Psoas muscle (tissue), 8 donors: ENCODE data around the gene SASH1. TPM values are rescaled to one million over a fixed set of nuclear protein-coding genes. Genes with fewer than 3 reads are reported as not detected.

Experiments used
- ATAC-seq, 4 donors: fragments of 200-7000 bp; cut with Tn5 transposase; one replicate each; pipeline ENCODE4 v1.9.1; 2020; ENCODE audit warnings: moderate library complexity in 3 of 4, mild to moderate bottlenecking in 2 of 4
- DNase-seq, 2 donors: peaks; one replicate each; pipeline ENCODE4 v3.0.0-alpha.2; 2020
- H3K27ac ChIP-seq: fragments of 200-600 bp; one replicate; pipeline ENCODE4 v1.8.0; 2022
- H3K27me3 ChIP-seq, 3 donors: fragments of 200-600 bp in 1 of 3; one replicate each; pipeline versions ENCODE4 v1.6.1 to v1.8.0; 2013 to 2022; ENCODE audit warnings: low read length in 2 of 3, mild to moderate bottlenecking in 2 of 3, moderate library complexity in 1 of 3; ENCODE audit not compliant: insufficient read depth in 3 of 3
- H3K36me3 ChIP-seq, 2 donors: fragments of 200-600 bp in 1 of 2; one replicate each; pipeline versions ENCODE4 v1.6.1 to v1.8.0; 2013 to 2022; ENCODE audit warnings: low read depth in 1 of 2, mild to moderate bottlenecking in 1 of 2, moderate library complexity in 1 of 2; ENCODE audit not compliant: insufficient read depth in 1 of 2
- H3K4me1 ChIP-seq: fragments of 200-600 bp; one replicate; pipeline ENCODE4 v1.8.0; 2022
- H3K4me3 ChIP-seq: fragments of 200-600 bp; one replicate; pipeline ENCODE4 v1.8.0; 2022; ENCODE audit warnings: mild to moderate bottlenecking
- H3K9me3 ChIP-seq: fragments of 200-600 bp; one replicate; pipeline ENCODE4 v1.8.0; 2022
- WGBS, 3 donors: extraction: QIAGEN DNeasy Blood & Tissue Kit; methylation state at CpG; one replicate each; pipeline versions ENCODE4 v1.1.6 to v1.1.7; 2013; 5-methylcytosine and 5-hydroxymethylcytosine counted together
- intact Hi-C, 2 donors: fragments of 100-400 bp; cut with DNase I; formaldehyde crosslinking; loops; one replicate each; pipeline versions ENCODE4 v1.11.0 to v1.14.2; 2022
- polyA plus RNA-seq, 3 donors: library from polyadenylated mRNA; stranded (reverse); fragments of 200-250 nt; gene quantifications; one replicate each; pipeline ENCODE4 v1.2.3, GENCODE V29; 2013
- total RNA-seq, 4 donors: library from RNA; stranded (reverse); fragmentation: NEBNext Ultra II Directional in 2 of 4; extraction: Animal tissue kit (Norgen Biotek cat#: 25700) in 2 of 4; gene quantifications; one replicate each; pipeline versions ENCODE4 v1.2.1 to v1.2.4, GENCODE V29; 2021 to 2023
- TF ChIP-seq, protein P1 (sequence below): fragments of 200-600 bp; IDR thresholded peaks from one replicate; pipeline ENCODE4 v1.8.0; 2022; ENCODE audit warnings: antibody characterized with exemption
- donor health status: healthy with polysubstance abuse.
- donor health status: DM: no; HTN: no; CAD: no; lungs with moderate emphysema.
- donor health status: Bipolar disorder and iron deficiency.
- donor health status: healthy.
- donor health status: DM: yes; HTN: yes; CAD: no.
- donor health status: DM: no; HTN: no; CAD: no.
- donor health status: DM: no; HTN: no; CAD: no.
- donor health status: DM: yes; HTN: yes; CAD: no.

The SASH1 gene
- total and polyA plus RNA-seq, 7 donors: 5.0 to 26.1 (median 13.0) TPM

DNA sequence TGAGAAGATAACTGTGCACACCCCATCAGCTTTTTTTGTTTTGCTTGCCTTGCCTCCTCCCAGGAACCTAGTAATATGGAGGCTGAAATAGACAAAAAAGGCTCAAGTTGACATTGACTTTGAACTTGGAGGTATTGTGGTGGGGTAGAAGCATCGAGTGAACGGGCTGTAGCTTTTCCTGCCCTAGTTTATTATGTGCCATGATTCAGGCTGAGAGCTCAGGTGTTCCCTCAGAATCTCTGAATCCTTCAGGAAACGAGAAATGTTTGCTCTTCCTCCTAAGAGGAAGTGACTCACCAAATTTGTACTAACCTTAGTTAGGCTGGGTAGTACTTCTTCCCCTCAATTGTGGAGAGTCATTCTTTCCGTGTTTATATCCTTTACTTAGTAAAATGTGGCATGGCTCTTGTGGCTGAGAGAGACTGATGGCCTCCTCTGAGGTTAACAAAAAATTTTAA is 98.8 kb downstream of the SASH1 start:
- 51 to 52% (median 52%) methylated on average over 4 of the region's 4 CpGs for WGBS, 3 donors
- H3K4me1 ChIP-seq: peaks cover 18% of the 10 kb centered on the region
- H3K27ac ChIP-seq: peak overlapping the region; percentile 58
- ATAC-seq (peak in 3 of 4 donors; percentile 29 to 43 (median 39)), DNase-seq (no peak)
- intact Hi-C loops: no loop called here
- no peak overlapping the region for H3K4me3 ChIP-seq
- no peaks in the 10 kb centered on the region for H3K9me3 ChIP-seq
- no peaks in the 10 kb centered on the region for H3K27me3 ChIP-seq
- H3K36me3 ChIP-seq: no peaks in the 10 kb centered on the region
- TF ChIP-seq, protein P1, sequence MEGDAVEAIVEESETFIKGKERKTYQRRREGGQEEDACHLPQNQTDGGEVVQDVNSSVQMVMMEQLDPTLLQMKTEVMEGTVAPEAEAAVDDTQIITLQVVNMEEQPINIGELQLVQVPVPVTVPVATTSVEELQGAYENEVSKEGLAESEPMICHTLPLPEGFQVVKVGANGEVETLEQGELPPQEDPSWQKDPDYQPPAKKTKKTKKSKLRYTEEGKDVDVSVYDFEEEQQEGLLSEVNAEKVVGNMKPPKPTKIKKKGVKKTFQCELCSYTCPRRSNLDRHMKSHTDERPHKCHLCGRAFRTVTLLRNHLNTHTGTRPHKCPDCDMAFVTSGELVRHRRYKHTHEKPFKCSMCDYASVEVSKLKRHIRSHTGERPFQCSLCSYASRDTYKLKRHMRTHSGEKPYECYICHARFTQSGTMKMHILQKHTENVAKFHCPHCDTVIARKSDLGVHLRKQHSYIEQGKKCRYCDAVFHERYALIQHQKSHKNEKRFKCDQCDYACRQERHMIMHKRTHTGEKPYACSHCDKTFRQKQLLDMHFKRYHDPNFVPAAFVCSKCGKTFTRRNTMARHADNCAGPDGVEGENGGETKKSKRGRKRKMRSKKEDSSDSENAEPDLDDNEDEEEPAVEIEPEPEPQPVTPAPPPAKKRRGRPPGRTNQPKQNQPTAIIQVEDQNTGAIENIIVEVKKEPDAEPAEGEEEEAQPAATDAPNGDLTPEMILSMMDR: no peak

DNA sequence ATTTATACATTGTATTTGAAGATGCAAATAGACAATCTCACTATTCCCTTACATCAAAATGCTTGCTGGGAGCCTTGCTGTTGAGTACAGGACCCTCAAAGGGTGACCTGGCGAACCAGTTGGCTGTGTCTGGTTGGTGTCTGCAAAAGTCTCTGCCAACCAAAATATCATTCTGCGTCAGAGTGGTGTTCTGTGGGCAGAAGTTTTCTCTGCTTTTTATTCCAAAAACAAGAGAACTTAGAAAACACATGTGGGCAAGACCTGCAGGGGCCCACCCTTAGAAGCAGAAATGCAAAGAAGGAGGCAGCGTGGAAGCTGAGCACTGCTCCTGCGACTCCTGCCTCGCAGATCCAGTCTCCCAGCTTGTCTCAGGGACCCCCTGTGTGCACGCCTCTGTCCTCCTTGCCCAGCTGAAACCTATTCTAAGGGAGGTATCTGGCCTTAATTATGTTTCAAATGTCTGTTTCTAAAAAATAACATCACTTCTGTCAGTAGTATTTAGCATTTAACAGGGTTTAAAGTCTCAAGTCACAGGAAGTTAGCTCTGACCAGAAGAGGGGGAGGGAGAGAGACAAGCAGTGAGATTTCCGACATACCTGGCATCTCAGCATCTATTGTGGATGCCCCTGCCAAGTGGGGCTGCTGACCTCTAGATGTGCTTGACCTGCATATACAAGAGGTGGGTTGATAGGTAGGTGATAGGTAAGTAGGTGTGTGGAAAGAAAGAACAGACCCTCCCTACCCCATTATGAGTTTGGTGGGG is 101.3 kb downstream of the SASH1 start:
- TF ChIP-seq, protein P1: no peak
- intact Hi-C loops: no loop called here
- H3K4me3 ChIP-seq: no peak overlapping the region
- no peak for ATAC-seq
- no peaks in the 10 kb centered on the region for H3K9me3 ChIP-seq
- no peak overlapping the region for H3K27ac ChIP-seq
- no peak for DNase-seq
- H3K36me3 ChIP-seq: no peaks in the 10 kb centered on the region
- H3K27me3 ChIP-seq: no peaks in the 10 kb centered on the region
- 93 to 96% (median 94%) methylated on average over 7 of the region's 7 CpGs for WGBS, 3 donors
- peaks cover 18% of the 10 kb centered on the region for H3K4me1 ChIP-seq

DNA sequence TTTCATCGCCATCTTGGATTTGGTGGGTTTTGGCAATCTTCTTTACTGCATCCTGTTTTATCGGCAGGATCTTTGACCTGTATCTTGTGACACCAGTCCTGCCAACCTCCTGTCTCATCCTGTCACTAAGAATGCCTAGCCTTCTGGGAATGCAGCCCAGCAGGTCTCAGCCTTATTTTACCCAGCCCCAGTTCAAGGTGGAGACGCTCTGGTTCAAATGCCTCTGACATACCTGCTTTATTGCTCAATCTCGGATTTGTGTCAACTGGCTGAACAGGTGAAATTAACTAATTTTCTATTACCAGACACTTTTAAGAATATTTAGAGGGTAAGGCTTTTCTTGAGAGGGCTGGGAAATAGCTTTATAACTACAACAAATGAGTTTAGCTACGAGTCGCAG is 102.5 kb downstream of the SASH1 start:
- Histone ChIP-seq H3K4me3 (no peak overlapping the region), H3K4me1 (peaks cover 13% of the 10 kb centered on the region), H3K27me3 (no peaks in the 10 kb centered on the region), H3K36me3 (no peaks in the 10 kb centered on the region), H3K27ac (no peak overlapping the region), H3K9me3 (no peaks in the 10 kb centered on the region)
- 40 to 55% (median 40%) methylated on average over 6 of the region's 6 CpGs for WGBS, 3 donors
- DNase-seq: no peak
- ATAC-seq: no peak
- intact Hi-C loops: no loop called here
- TF ChIP-seq, protein P1: no peak

DNA sequence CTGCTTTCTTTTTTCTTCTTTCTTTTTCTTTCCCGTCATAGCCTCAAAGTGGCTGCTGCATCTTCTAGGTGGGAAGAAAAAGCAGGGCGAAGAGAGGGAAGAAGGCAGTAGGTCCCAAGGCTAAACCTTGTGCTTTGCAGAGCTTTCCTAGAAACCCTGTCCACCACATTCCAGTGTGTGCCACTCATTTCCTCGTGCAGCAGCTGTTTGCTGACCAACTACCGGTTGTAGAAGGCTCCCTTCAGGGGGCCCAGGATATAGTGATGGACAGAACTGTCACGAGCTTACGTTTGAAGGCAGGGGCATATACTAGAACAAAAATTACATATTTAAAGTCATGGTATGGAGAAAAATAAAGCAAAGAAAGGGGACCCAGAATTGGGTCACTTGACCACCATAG is 103.0 kb downstream of the SASH1 start:
- Histone ChIP-seq H3K9me3 (no peaks in the 10 kb centered on the region), H3K4me3 (no peak overlapping the region), H3K36me3 (no peaks in the 10 kb centered on the region), H3K4me1 (peaks cover 8% of the 10 kb centered on the region), H3K27me3 (no peaks in the 10 kb centered on the region), H3K27ac (no peak overlapping the region)
- intact Hi-C loops: no loop called here
- TF ChIP-seq, protein P1: no peak
- ATAC-seq (peak in 1 of 4 donors; percentile 41), DNase-seq (no peak)
- WGBS, 3 donors: 74 to 81% (median 76%) methylated on average over 6 of the region's 6 CpGs

DNA sequence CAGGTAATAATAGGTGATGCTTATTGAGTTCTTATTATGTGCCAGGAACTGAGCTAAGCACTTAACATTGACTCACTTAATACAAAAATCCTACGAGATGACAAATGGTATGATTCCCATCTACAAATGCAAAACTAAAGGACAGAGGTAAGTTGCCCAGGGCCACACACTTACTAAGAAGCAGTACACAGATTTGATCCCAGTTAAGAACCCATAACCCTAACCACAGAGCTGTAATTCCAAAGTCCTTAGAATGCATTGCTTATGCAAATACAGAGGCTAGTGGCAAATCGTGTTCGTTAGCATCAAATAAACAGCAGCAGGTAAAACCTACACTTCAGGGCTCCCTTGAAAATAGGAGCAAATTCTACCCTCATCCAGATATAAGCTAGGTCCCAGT is 104.0 kb downstream of the SASH1 start:
- no peaks in the 10 kb centered on the region for H3K4me1 ChIP-seq
- H3K27me3 ChIP-seq: no peaks in the 10 kb centered on the region
- TF ChIP-seq, protein P1: no peak
- WGBS, 3 donors: 89 to 94% (median 94%) methylated on average over 3 of the region's 3 CpGs
- no peaks in the 10 kb centered on the region for H3K9me3 ChIP-seq
- no peaks in the 10 kb centered on the region for H3K36me3 ChIP-seq
- no peak for DNase-seq
- intact Hi-C loops: no loop called here
- no peak overlapping the region for H3K27ac ChIP-seq
- ATAC-seq: no peak
- H3K4me3 ChIP-seq: no peak overlapping the region
